ENCODE measurements around the gene FOXL3. TPM values are rescaled to one million over a fixed set of nuclear protein-coding genes. Genes with fewer than 3 reads are reported as not detected.

Gene FOXL3
- polyA plus RNA-seq, 2 of the 4 experiments (the other 2 are of a cell fraction): not detected

- peaks cover 12% of the 10 kb centered on the region for H3K4me1 ChIP-seq
- peak overlapping the region; percentile 81 to 87 for H3K27ac ChIP-seq
- H3K9me3 ChIP-seq: no peaks in the 10 kb centered on the region
- CTCF ChIA-PET: interaction anchor here (0.6 to 5.4 kb wide), 59 partner anchors 10 to 525 kb away, joined by 3 to 78 read pairs (median 4); partner anchors contain the start of gene PDGFA
- ATAC-seq (peak; percentile 94 to 99), DNase-seq (ENCODE audit: low read depth in 1 of 2, low spot score in 1 of 2) (peak; percentile 76 to 81), FAIRE-seq (no peak)
- 2% methylated on average over 8 of the region's 57 CpGs for WGBS (ENCODE audit: missing lambda C conversion rate)
- peak overlapping the region; percentile 64 for H3K4me3 ChIP-seq
- POLR2A ChIA-PET: interaction anchor here (0.6 to 1.7 kb wide), 3 partner anchors 103 to 434 kb away, joined by 6 to 8 read pairs (median 8); no protein-coding TSS in a partner anchor
- peak overlapping the region; percentile 100 for H3K4me2 ChIP-seq
- no peak for TF ChIP-seq ESRRA (IDR thresholded peaks at IDR 0.05; ENCODE audit: borderline replicate concordance, low read length)
- no peak for TF ChIP-seq NR3C1 (IDR thresholded peaks at IDR 0.05)
- TF ChIP-seq FOSL2 (IDR thresholded peaks at IDR 0.05): no peak
- TF ChIP-seq FOSL2 (CRISPR knock-in tag; IDR thresholded peaks at IDR 0.05): no peak
- no peak for TF ChIP-seq TFCP2L1 (CRISPR knock-in tag; IDR thresholded peaks at IDR 0.05)
- TF ChIP-seq ELK1 (IDR thresholded peaks at IDR 0.05; ENCODE audit: low read depth, low read length): no peak
- no peak for TF ChIP-seq SREBF2 (IDR thresholded peaks at IDR 0.05)
- TF ChIP-seq MAZ (IDR thresholded peaks at IDR 0.05; ENCODE audit: borderline replicate concordance, low read depth, low read length): no peak; the same call in 1 of the 2 replicates
- no peak for TF ChIP-seq ZC3H11A (IDR thresholded peaks at IDR 0.05)
- no peak for TF ChIP-seq EHF (CRISPR knock-in tag; IDR thresholded peaks at IDR 0.05)
- TF ChIP-seq JUN (IDR thresholded peaks at IDR 0.05): 0 out of 5 replicates have a peak, but pooled peaks of 1 of the 2 experiments have one; percentile 27
- no peak for TF ChIP-seq TP53 (CRISPR knock-in tag; IDR thresholded peaks at IDR 0.05)
- TF ChIP-seq MYC (IDR thresholded peaks at IDR 0.05; ENCODE audit: borderline replicate concordance, low read length): peak; percentile 89
- TF ChIP-seq POLR2A (IDR thresholded peaks at IDR 0.05; ENCODE audit: low read length): no peak
- peak; percentile 35; the same call in 1 of the 2 replicates for TF ChIP-seq USF2 (IDR thresholded peaks at IDR 0.05)
- TF ChIP-seq RARB (CRISPR knock-in tag; IDR thresholded peaks at IDR 0.05): no peak
- no peak for TF ChIP-seq BCL3 (IDR thresholded peaks at IDR 0.05)
- no peak for TF ChIP-seq KDM5A (IDR thresholded peaks at IDR 0.05)
- no peak for TF ChIP-seq ZSCAN20 (CRISPR knock-in tag; IDR thresholded peaks at IDR 0.05)
- no peak for TF ChIP-seq CHD4 (IDR thresholded peaks at IDR 0.05; ENCODE audit: borderline replicate concordance)
- no peak for TF ChIP-seq BHLHE40 (IDR thresholded peaks at IDR 0.05; ENCODE audit: low read depth, low read length)
- no peak for TF ChIP-seq FOXS1 (CRISPR knock-in tag; IDR thresholded peaks at IDR 0.05)
- no peak for TF ChIP-seq ZFP36 (IDR thresholded peaks at IDR 0.05; ENCODE audit: borderline replicate concordance, partially characterized antibody)
- TF ChIP-seq HOXA7 (CRISPR knock-in tag; IDR thresholded peaks at IDR 0.05): no peak
- no peak for TF ChIP-seq CBX2 (IDR thresholded peaks at IDR 0.05; ENCODE audit: borderline replicate concordance, low read depth)
- TF ChIP-seq SMC3 (IDR thresholded peaks at IDR 0.05): peak; percentile 97
- no peak for TF ChIP-seq ATOH8 (CRISPR knock-in tag; IDR thresholded peaks at IDR 0.05; ENCODE audit: low read depth)
- 0 out of 2 replicates have a peak, but pooled peaks have one; percentile 60 for TF ChIP-seq RNF2 (IDR thresholded peaks at IDR 0.05; ENCODE audit: borderline replicate concordance, low read depth)
- no peak for TF ChIP-seq HOXB13 (CRISPR knock-in tag; IDR thresholded peaks at IDR 0.05; ENCODE audit: low read depth)
- TF ChIP-seq PBX3 (IDR thresholded peaks at IDR 0.05): no peak
- no peak for TF ChIP-seq CEBPB (IDR thresholded peaks at IDR 0.05)
- no peak for TF ChIP-seq HES2 (IDR thresholded peaks at IDR 0.05)
- TF ChIP-seq CHD2 (IDR thresholded peaks at IDR 0.05; ENCODE audit: low read length, partially characterized antibody): no peak
- no peak for TF ChIP-seq NPAS2 (CRISPR knock-in tag; IDR thresholded peaks at IDR 0.05; ENCODE audit: borderline replicate concordance)
- no peak for TF ChIP-seq HOXB5 (CRISPR knock-in tag; IDR thresholded peaks at IDR 0.05)
- TF ChIP-seq ZNF302 (CRISPR knock-in tag; IDR thresholded peaks at IDR 0.05): no peak
- TF ChIP-seq E2F6 (IDR thresholded peaks at IDR 0.05; ENCODE audit: borderline replicate concordance, low read depth): peak; percentile 80
These were observed 42.8 kb downstream of the FOXL3 start for GRCh38 chr7:332646-333392.

Data from A549 (cell line).